ENCODE results near the gene MSH3.

DNA sequence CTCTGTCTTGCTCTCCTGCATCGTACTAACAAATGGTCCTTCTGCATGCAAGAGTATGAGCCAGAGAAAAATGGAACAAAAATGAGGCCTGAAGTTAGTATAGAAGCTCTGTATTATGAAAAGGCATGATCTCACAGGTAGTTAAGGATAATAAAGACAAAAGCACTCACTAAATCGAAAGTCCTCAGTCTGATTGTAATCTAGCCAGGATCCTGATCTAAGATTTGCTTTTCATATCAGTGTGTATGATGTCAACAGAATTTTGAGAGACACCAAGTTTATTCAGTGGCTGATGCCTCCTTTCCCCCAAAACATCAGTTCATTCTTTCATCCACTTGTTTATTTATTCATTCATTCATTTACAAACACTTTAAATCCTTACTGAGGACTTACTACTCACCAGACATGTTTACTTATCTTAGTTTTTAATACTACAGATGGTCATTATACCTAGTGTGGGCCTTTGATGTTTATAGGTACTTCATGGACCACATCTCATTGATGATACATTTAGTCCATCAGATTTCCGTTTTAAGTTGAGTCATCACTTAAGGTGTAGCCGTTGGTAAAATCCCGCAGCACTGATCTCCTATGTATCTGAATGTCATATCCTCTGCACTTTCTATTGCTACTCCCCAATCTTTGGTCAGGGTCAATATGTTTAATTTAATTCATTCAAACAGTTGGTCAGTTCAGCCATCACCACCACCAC, 105.6 kb downstream of the MSH3 start:
- TF ChIP-seq EZH2 (IDR thresholded peaks at IDR 0.05; ENCODE audit: low read length) (no peak), CTCF (optimal IDR thresholded peaks at IDR 0.05 in 1 of 3, IDR thresholded peaks at IDR 0.05 in 1 of 3, conservative IDR thresholded peaks at IDR 0.05 in 1 of 3; ENCODE audit: extremely low read depth in 1 of 3, insufficient read depth in 2 of 3, low read length in 3 of 3) (no peak)

Measured in keratinocyte (primary cell).